GM19328 (cell line): ENCODE data around the gene SYNJ2.

ENCODE experiments used
- ATAC-seq: cut with Tn5 transposase; IDR thresholded peaks from one replicate; pipeline ENCODE4 v1.9.1; 2021; ENCODE audit warnings: mild to moderate bottlenecking, moderate library complexity; ENCODE audit not compliant: unreplicated experiment

SYNJ2 gene

DNA sequence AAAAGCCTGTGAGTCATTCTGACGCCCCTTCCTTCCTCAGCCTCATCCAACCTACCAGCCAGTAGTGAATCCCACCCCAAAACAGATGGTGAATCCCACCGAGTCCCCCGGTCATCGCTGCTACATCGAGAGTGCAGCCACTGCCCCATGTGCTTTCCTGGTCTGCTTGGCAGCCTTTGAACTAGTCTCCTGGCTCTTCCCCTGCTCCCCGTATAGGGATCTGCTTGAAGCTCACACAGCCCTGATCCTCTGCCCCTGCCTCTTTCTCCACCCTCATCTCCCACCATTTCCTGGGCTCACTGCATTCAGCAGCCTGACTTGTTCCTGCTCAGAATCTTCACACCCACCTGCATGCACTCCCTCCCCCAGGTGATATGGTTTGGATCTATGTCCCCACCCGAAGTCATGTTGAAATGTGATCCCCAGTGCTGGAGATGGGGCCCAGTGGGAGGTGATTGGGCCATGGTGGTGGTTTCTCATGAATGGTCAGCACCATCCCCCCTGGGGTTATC is 14.6 kb downstream of the SYNJ2 start:
- ATAC-seq = no peak

DNA sequence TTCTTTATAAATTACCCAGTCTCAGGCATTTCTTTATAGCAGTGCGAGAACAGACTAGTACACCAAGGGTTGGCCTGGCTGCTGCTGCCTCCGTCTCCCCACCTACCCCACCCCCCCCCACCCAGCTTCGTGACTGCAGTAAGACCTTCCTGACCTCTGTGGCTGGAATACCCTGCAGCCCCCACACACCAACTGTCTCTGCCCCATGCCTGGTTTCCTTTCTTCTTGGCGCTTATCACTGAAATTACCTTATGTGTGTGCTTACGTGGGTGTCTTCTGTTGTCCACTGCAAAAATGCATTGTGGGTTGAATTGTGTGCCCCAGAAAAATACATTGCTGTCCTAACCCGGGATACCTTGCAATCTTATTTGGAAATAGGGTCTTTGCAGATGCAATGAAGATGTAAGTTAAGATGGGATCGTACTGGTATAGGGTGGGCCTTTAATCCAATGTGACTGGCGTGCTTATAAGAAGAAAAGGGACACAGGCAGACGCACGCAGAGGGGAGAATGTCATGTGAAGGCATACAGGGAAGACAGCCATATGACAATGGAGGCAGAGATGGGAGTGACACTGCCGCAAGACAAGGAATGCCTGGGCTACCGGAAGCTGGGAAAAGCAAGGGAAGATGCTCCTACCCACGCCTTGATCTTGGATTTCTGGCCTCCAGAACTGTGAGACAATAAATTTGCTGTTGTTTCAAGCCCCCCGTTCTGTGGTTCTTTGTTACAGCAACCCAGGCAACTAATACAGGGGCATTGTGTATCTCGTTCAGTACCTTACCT is 15.4 kb downstream of the SYNJ2 start:
- no peak for ATAC-seq

DNA sequence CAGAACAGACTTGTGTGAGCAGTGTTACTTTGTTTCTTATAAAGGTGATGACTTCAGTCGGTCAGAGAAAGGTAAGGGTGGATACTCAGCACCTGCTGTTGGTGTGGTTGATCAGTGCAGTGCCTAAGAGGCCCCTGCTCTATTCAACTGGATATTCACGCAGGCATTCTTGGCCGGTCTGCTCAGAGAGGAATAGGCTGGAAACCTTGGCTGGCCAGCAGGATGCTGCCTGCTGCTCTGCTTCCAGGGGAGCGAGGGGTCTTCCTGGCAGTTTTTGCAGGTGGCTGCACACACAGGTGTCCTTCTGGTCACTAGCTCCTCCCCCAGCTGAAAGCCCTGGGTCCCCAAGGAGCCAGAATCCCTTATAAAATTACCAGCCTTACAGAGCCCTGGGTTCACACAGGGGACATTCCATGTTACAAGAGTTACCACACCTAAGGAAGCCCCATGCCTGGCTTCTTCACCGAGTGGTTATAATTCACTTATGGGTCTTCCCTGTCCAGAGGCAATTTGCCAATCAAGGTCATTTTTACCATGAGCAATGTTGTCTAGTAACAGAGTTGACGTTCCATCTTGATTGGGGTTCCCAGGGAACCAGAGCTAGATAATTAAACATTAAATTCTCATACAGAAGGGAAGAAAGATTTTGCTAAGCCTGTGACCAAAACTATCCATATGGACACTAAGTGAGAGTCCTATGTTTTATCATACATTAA is 16.4 kb downstream of the SYNJ2 start:
- ATAC-seq = no peak

DNA sequence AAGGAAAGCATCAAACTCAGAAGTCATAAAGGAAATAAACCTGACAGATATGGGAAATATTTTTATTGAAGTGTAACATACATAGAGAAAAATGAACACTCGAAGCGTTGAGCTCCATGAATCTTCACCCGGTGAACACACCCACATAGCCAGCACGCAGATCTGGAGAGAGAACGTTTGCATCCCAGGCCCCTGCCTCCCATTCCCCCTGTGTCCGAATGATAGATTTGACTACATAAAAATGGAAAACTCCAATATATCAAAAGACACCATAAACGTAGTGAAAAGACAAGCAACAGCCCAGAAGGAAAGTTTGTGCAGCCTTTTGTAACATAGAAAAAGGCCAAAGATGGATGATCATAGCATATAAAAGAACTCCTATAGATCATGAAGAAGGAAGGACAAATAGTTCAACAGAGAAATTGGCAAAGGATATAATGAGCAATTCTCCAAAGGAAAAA is 17.1 kb downstream of the SYNJ2 start:
- no peak for ATAC-seq

DNA sequence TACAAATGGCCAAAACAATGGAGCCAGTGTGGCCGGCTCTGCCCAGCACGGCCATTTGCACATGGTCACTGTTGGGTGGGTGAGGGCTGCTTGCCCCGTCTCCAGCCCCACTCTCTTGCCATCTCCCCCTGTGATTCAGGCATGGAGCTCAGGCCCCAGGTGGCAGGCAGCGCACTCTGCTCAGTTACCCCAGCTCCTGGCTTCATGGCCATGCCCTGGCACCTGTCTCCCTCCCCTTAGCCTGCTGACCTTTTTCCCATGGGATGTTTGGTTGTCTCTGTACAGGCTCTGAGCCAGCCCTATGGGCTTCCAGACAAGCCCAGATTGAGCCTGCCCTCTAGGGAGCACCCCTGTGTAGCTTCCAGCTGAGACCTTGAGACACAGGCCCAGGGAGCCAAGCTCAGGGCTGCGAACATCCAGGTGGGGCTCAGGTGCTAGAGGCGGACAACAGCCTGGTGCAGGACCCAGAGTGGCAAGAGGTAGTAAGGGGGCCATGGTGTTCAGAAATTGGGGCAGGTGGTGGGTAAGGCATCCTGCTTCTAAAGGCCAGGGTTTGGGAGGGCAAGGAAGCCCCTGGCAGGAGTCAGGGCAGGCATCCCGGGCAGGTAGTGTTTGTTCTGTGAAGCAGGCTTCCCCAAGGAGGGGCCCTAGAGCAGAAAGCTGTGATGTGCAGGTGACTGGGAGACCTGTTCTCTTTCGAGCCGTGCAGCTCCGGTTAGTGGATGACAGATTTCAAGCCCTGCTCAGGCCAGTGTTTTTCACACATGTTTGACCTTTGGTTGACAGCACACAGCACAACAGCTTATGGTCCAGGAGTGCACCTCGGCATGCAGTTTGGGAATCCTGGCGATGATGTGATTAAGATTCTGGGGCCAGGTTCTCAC is 17.7 kb downstream of the SYNJ2 start:
- no peak for ATAC-seq

DNA sequence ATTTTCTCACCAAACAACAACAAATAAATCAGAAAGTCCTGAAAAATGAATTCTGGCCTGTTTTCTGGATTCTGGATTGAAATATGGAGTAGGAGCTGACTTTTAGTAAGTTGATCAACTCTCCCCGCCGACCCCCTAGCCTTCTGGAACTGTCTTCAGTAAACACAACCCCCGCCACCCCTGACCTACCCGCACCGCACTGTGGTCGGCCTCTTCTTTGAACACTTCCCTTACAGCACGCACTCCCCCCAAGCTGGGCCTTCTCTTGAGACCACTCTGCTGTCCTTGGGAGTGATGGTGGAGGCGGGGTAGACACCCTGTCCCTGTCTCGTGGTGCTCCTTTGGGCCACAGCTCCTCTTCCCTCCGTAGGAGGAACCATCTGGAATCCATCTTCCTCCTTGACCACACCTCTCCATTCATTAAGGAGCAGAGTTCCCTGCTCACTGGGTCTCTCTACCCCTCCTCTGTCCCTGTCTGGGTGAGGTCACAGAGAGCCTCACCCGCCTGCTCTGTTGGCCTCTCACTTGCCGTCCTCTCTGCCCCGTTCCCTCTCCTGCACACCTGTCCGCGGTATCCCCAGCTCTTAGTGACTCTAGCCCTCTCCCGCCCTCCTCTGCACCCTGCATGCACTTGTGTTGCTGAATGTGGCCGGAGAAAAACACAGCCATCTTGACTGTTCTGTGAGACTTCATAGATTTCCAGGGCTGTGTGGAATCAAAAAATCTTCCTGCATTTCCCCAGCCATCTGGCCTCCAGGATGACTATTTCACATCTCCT is 19.1 kb downstream of the SYNJ2 start:
- no peak for ATAC-seq

DNA sequence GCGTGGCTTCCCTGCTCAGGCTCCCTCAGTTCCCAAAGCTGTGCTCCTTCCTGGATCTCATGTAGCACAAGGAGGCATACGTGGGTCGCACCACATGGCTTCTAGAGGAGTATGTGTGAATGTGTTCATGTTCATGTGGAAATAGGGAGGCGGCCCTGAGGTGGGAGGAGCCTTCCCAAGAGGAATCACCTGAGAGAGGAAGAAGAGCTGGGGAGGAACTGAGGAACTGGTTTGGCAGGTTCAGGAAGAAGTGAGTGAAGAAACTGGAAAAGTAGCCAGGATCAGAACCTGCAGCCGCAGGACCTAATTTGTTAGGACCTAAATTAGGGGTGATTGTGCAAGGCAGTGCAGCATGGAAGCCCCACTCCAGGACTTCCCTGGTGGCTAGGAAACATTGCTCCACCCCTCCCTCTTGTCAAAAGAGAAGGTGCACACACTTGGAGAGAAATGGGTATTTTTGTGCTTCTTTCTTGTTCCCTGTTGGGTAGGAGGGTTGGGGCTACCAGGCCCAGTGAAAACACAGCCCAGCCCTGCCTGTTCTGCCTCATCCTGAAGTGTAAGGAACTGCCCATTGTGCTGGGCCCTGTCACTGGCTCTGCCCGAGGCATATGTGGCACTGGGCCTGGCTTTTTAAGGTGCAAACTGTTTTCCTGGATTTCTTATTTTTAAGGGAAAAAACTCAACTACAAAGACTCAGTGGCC is 20.7 kb downstream of the SYNJ2 start:
- no peak for ATAC-seq

DNA sequence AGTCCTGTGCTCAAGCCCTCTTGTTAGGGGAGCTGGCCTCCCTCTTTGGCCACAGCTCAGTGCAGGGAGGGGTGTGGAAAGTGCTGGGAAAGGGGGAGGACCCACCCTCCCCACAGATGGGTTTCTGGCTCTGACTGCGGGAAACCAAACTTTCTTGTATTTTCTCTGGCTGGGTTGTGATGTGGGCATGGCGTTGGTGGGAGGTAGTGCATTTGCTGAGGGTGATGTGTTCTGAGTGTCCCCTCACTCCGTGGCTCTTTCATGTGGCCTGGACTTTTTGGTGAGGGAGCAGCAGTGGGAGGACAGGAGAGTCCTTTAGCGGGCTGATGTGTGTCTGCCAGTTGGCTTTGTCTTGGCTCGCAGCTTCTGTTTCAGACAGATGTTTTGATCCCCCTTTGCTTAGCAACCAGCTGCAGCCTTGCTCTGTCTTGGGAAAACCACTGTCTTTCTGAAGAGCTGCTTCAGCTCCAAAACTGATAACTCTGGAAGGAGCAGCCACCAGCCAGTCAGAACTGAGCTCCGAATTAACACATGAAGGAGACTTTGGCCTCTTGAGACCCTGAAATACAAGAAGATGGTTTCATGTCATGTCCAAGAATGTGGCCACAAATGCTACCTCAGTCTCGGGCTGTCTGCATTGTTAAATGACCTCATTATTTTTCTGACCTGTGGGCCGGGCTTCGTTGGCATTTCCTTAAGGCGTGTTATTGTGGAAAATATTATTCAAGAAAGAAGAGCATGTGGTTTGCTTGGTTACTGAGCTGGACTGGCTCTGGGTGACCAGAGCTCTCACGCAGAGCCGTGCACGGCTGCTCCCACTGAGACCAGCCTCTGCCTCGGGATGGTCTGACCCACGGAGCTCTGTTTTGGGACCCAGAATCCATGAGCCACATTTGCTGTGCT is 21.5 kb downstream of the SYNJ2 start:
- no peak for ATAC-seq

DNA sequence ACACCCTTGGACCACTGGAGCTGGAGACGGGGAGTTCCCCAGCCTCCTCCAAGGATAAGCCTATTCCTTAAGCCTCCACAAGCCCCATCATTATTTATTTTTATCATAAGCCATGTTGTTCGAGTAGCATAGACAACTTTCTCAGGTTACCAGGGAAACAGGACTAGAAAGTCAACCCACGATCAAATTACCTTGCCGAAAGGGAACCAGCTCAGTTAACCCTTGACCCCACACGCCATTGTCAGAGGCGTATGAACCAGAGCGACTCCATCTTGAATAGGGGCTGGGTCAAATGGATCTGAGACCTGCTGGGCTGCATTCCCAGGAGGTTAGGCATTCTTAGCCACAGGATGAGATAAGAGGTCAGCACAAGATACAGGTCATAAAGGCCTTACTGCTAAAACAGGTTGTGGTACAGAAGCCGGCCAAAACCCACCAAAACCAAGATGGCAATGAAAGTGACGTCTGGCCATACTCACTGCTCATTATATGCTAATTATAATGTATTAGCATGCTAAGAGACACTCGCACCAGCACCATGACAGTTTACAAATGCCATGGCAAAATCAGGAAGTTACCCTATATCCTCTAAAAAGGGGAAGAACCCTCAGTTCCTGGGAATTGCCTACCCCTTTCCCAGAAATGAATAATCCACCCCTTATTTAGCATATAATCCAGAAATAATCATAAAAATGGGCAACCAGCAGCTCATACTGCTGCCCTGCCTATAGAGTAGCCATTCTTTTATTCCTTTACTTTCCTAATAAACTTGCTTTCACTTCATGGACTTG is 22.4 kb downstream of the SYNJ2 start:
- ATAC-seq = no peak

DNA sequence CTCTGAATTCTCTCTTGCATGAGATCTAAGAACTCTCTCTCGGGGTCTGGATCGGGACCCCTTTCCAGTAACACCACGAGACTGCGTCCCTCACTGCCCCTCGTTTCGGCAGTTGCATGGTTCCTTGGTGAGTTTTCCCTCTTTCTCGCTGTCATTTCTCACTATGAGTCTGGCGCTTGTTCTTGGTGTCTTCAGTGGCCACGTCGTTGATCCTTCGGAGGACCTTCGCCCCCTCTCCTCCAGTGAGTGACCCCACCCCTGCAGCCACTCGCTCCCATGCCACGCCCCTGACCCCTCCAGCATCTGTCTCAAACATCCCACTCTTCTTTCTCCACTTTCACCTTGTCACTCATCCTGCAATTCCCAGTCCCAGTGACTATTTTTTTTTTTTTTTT is 23.0 kb downstream of the SYNJ2 start:
- ATAC-seq = no peak

DNA sequence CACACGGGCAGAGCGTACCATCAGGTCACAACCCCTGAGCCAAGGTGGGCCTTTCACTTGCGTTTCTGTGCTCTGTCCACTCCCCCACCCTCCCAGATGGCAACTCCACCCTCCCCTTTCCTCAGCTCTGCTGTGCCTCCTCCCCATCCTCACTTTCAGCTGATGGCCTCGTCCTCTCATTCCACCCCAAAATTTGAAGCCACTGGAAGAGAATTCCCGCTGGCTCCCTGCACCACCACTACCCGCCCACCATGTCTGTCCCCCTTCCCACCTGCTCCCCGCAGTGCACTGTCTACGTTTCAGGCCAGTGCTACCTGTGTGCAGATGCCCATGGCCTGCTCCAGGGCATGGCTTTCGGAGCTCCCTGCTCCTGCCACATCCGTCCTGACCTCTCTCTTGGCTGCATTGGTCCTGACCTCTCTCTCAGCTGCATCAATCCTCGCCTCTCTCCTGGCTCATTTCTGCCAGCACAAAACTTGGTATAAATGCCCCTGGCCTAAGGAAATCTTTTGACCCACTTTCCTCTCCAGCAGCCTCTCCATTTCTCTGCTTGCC is 24.0 kb downstream of the SYNJ2 start:
- no peak for ATAC-seq

DNA sequence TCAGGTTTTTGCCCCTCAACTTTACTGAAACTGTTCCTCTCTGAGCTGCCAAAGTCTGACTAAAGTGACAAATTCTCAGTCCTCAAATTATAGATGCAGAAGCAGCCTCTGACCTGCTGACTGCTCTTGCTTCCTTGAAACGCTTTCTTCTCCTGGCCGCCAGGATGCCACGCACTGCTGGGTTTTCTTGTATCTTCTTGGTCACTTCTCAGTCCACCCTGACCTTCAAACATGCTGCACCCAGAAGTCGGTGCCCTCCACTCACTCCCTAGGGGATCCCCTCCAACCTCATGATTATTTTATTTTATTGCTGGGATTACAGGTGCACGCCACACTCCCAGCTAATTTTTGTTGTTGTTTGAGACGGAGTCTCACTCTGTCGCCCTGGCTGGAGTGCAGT is 24.7 kb downstream of the SYNJ2 start:
- no peak for ATAC-seq

DNA sequence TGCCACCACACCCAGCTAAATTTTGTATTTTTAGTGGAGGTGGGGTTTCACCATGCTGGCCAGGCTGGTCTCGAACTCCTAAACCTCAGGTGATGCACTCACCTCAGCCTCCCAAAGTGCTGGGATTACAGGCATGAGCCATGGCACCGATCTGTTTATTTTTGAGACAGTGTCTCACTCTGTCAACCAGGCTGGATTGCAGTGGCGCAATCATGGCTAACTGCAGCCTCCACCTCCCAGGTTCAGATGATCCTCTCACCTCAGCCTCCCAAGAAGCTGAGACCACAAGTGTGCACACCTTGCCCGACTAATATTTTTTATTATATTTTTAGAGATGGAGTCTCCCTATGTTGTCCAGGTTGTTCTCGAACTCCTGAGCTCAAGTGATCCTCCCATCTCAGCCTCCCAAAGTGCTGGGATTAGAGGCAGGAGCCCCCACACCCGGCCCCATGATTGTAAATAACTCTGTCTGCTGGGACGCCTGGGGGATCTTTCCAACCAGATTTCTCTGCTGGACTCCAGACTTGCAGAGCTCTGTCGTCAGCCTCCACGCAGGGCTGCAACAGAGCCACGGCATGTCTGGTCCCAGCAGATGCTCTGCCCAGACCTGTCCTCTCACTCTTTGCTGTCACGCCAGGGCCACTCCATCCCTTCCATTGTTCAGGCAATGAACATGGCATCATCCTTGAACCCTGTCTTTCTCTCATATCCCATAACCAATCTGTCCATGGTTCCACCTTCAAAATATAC is 25.3 kb downstream of the SYNJ2 start:
- no peak for ATAC-seq

DNA sequence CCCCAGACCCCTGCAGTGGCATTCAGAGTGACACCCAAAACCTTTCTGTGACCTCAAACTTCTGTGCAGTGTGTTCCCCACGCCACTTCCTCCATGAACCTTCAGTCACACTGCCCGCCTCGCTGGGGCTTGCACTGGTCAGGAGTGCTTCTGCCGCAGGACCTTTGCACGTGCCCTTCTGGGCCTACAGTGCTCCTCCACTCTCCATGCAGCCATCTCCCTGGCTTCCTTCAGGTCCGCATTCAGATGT is 27.1 kb downstream of the SYNJ2 start:
- no peak for ATAC-seq

DNA sequence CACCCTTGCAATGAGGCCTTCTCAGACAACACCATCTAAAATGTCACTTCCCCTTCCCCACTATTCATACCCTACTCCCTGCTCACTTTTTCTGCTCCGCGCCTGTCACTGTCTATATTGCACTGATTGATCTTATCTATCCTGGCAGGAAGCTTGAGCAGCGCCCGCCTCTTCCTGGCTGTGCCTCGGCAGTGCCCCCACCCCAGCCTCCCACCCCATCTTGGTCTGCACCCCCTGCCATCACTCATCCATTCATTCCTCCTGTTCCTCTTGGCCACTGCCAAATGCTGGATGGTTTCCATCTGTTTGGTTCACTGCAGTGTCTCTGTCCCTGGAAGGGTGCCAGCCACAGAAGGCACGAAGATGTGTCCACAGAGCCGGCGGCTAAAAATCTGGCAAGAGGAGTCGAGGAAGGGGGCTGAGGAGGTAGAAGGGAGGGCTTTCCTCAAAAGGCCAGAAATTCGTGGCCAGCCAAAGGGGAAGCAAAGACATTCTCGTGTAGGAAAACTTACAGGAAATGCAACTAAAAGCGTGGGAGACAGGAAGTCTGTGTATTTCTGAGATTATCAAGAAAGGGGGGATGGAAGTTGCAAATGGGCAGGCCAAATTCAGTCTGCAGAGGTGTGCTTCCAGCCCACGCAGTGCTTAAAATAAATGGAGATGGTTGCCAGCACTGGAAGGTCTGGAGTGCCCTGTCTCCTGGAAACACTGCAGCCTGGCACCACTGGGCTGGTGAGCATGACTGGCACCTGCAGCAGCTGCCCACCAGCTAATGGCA is 27.6 kb downstream of the SYNJ2 start:
- no peak for ATAC-seq

DNA sequence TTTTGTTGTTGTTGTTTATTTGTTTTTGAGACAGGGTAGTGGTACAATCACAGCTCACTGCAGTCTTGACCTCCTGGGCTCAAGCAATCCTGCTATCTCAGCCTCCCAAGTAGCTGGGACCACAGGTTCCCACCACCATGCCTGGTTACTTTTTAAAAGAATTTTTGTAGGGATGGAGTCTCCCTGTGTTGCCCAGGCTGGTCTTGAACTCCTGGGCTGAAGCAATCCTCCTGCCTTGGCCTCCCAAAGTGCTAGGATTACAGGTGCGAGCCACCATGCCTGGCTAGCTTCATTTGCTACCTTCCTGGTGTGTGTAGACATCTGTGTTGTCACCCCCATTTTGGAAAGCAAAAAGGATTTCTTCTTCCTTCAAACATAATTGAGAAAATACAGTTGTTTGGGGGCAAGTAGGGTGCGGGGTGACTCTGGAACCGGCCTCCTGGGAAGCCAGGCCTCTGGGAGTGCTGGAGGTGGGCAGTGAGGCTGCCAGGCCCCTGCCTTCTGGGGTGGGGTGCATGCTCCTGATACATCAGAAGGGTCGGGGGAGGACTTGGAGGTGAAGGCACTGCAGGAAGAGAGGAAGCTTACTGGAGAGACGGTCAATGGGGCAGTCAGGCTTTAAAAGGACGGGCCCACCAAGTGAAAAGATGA is 28.4 kb downstream of the SYNJ2 start:
- ATAC-seq = no peak
